Stromal cell of bone marrow (primary cell): ENCODE data around the gene SLC7A14.

Experiments
- DNase-seq: peaks from one replicate; pipeline ENCODE4 v3.0.0-alpha.2; 2012; ENCODE audit warnings: low read depth

SLC7A14 gene

DNA sequence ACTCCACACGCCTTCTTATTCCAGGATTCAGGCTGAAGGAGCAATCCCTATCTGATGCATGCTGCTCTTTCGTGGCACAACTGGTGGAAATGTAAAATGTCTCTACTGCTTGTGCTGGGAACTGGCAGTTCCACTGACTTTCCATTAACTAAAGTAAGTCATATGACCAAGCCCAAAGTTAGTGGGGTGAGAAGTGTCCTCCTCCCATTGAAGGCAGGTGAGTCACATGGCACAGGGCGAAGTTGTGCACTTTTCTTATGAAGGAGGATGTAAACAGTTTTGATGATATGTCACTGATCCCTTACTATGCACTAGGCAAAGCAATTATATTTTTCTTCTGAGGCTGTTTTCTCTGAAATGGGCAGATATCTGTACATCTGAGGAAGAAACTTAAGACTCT lies 51.6 kb downstream of the SLC7A14 start:
- no peak for DNase-seq

DNA sequence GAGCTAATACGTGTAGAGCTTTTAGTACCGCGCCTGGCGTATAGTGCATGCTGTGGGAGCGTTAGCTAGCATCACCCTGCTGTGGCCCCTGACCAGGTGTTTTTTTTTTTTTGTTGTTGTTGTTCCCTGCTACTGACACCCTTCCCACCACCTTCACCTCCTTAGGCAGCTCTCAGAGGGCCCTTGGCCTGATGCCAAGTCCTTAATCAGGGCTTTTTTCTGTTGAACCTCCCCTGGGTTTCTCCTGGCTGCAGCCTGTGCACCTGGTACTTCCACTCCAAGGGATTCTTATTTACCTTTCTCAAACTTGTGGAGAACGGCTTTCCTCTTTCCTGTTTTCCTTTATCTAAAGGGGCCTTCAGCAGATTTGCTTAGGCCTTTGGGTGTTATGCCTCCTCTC lies 53.3 kb downstream of the SLC7A14 start:
- DNase-seq, result no peak

DNA sequence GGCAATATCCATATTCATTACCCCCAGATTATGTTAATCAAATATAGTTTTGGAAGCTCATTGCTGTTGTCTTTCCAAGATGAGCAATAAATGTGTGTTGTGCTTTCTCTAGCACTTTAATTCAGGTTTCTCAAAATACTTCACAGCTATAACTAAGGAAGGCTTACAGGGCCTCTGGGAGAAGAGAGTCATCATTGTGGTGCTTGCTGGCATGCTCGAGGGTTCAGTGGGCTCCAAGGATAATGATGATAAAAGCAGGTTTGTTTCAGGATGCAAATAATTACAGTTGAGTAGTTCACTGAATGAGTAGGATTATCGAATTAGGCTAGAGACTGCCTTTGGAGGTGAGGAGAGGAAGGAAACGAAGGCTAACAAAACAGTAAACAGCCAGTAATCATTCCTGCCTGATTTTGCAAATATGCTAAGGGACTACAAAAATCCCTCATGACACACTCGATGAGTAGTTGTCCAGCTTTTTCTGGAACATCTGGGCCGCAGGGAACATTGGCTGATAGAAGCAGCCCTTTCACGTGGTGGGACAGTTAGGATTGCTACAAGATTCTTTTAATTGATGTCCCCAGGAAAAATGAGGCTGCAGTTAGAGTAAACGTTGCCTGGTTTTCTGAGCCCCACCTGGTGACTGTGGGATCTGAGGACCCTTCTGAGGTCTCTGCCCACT lies 54.1 kb downstream of the SLC7A14 start:
- DNase-seq, result peak; percentile 61

DNA sequence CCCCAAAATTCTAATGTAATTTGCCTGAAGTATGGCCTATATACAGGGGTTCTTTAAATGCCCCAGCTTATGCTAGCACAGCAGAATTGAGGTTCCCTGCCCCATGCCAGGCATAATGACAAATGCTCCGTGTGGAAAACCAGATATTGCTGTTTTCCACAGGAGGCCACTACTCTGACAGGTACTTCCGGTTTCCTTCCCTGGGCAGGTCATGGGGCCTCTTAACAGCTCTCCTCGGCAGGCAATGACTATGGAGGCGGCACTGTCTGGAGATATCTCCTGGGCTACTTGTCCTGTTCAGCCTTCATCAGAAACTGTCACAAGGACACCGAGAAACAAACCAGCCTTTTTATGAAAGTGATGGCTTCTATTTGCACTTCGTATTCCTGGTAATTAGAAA lies 54.8 kb downstream of the SLC7A14 start:
- no peak for DNase-seq

DNA sequence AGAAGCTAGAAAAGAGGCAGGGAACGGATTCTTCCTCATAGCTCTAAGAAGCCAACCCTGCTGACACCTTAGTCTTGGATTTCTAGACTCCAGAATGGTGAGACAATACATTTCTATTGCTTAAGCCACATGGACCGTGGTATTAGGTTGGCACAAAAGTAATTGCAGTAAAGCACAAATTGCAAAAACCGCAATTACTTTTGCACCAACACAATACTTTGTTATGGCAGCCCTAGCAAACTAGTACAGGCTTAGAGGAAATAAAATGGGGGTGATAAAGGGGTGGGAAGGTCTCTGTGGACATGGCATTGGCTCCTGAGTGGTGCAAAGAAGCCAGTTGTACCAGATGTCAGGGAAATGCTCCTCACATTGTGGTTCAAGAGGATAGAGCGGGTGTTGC lies 56.0 kb downstream of the SLC7A14 start:
- no peak for DNase-seq

DNA sequence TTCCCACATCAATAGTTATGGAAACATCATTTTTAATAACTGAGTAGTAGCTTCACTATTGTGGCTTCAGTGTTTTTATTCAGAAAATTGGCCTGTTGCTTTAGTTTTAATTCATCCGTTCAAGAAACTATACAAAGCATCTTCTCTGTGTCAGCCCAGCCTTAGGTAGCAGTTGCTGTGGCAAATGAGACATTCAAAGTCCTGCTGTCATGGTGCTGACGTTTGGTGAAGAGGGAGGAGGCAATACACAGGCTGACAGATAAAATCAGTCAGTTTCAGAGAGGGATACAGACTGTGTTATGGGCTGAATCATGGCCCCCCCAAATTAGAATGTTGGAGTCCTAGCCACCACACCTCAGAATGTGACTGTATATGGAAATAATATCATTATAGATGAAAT lies 56.5 kb downstream of the SLC7A14 start:
- no peak for DNase-seq

DNA sequence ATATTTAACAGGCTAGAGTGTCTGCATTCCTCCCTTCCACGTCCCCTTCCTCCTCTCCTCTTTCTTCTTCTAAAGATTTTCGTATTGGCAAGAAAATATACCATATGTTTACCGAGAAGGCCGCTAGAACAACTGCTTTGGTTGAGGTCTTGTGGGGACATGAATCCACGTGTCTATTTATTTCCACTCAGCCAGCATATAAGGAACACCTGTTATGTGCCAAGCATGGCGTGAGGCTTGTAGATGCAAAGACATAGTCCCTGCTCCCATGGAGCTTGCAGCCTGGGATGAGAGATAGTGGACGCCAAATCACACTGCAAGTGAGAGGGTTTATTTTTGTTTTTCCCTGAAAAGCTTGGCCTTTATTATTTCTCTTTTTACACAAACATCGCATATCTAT lies 57.1 kb downstream of the SLC7A14 start:
- DNase-seq, result no peak

DNA sequence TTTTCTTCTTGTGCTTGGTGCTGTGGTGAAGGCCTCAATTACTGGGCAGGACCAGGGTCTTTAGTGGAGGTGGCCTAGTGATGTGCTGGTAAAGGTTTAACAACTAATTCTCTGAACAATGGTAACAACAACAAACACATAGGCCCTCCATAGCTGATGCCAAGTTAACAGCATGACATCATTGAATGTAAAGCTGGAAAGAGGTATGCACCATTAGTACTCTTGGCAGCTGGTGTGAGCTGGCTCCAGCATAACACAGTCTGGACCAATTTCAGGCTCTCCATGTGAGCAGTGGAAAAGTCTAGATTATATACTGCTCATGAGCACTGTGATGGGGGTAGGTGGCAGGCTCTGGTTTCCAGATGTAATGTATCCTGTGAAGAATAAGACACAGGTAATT lies 61.8 kb downstream of the SLC7A14 start:
- DNase-seq, result no peak

DNA sequence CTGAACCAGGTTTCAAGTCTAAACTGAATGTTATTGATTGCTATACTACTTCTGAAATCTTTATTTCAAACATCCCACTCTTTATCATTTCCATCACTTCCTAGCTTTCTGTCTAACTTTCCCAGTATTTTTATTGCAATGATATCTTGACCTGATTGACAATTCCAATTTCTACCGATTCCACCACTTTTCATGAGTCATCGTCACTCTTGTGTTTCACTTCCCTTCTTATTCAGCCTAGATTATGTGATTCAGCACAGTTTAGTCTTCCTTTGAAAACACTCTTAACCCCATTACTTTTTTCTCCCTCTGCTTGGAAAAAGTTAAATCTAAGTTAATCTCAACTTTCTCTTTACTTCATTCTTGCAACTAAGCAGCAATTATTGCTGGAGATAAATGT lies 62.6 kb downstream of the SLC7A14 start:
- peak; percentile 40 for DNase-seq

DNA sequence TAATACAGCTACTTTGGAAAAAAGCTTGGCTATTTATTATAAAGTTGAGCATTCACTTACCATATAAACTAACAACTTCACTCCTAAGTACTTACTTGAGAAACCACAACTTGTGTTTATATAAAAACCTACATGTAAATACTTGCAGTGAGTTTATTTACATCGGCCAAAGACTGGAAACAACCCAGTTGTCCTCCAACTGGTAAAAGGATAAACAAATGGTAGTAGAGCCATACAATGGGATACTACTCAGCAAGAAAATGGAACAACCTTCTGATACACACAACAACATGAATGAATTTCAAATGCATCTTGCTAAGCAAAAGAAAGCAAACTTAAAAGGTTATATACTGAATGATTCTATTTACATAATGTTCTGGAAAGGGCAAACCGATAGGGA lies 63.7 kb downstream of the SLC7A14 start:
- no peak for DNase-seq

DNA sequence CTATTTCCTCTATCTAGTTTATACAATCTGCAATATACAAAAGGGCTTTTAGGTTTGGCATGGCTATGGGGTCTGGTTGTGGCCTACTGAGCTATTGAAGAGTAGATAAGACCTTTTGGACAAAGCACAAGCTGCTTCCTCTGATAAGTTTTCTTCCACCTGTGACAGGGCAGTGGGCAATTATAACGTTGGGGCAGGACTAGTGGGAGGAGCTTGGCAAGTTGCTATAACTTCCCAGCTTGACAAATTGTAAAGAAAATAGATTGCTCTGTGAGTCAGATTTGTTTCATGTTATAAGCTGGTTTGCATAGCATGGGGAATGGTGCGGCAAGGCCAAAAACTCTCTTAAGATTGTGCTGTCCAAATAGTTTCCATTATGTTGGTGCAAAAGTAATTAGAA lies 64.9 kb downstream of the SLC7A14 start:
- no peak for DNase-seq

DNA sequence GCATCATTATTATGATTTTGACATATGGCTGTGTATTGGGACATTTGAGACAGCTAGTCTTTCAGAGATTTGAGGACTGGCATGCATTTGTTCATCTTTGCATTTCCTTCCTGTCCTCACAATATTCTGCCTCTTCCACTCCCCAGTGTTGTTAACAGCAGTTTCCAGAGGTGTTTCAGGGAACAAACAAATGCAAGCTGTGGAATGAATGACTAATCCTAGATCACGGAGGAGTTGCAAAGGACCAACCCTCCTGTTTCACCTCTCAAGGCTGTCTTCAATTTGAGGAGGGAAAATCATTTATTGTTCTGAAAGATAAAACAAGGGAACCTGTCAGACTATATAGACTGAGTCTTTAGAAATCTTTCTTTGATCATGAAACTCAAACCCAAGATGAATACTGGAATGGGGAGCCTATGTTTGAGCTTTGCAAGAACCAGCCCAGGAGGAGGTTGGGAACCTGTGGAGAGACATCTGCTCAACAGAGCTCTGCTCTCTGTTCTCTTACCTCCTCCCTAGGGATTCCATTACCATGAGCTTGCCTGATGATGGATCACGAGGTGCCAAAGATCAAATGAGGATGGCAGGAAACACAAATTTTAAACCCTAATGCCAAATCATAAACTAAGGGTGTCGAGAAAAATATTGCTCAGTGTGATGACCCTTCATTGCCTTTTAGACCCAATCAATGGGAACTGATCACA lies 68.5 kb downstream of the SLC7A14 start:
- DNase-seq, result no peak

DNA sequence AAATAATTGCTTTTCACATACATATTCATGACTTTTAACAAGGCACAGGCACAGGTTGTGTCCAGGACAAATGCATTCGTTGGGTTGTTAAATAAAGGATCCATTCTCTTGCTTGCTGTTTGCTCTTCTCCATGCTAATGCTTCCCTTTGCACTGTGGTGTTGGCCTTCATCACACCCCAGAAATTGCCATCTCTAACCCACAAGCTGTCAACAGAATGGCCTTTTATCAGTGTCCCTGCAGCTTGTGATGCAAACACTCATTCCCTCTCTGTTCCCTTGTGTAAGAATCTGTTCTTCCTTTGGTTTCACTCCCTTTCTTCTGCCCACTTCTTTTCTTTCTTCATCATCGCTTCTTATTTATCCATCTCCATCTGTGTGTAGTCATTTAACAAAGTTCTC lies 72.2 kb downstream of the SLC7A14 start:
- no peak for DNase-seq

DNA sequence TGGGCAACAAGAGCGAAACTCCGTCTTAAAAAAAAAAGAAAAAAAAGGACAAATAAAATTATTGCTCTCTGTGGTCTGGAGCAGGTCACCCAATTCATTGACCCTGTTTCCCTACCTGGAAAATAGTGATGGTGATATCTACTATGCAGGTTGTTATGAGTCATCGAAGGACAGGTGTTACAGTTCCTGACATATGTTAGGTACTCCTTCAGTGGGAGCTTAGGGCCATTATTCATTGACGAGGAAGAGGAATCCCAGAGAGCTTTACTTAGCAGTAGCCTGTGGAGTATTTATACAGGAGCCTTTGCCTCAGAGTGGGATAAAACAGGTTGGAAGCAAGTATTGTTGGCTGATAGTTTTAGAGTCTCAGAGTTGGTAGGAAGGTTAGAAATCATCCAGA lies 74.5 kb downstream of the SLC7A14 start:
- no peak for DNase-seq

DNA sequence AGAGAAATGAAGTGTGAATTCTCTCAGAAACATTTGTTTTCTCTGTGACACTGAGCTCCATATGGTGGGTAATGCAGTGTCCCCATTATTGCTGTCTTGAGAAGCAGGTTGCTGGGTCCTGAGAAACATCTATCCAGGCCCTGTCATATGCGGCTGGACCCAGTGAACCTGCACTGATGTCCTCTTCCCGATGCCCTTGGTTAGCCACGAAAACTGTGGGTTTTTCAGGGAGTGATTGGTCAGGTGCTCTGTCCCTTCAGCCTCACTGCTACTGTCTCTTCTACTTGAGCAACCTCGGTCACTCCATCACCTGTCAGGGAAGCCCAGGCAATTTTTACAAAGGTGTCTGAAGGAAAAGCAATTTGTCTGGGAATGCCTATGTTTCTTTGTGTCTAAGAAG lies 77.0 kb downstream of the SLC7A14 start:
- DNase-seq, result no peak

DNA sequence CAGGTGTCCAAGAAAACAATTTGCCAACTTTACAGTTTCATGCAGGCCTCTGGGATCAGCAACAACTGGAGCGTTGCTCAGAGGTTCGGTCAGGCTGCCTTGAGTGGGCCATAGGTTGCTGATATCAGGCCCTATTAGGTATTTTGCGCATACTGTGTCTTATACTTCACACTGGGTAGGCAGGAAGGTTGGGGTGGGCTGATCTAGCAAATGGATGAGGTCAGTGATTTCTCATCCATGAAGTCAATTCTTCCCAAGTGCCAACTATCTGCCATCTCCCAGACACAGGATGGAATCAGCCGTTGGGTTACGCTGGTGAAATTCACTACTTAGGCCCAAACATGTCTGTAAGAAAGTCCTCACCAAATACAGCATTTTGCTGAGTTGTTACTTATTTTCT lies 77.6 kb downstream of the SLC7A14 start:
- no peak for DNase-seq

DNA sequence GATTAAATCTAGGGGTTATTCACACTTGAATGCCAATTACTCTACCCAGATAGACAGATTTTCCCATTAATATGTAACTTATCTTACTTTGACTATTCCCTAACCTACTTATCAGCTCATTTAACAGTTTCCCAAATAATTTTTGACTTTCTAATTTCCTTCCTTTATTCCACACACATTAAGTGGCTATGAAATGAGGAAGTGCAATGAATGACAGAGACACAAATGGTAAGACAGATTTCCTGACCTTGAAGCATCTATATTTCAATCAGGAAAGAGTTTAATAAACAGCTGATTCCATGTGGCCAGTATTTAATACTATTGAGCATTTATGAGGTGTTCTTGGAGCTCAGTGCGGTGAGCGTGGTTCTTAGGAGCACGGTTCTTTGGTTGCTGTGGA lies 78.8 kb downstream of the SLC7A14 start:
- no peak for DNase-seq

DNA sequence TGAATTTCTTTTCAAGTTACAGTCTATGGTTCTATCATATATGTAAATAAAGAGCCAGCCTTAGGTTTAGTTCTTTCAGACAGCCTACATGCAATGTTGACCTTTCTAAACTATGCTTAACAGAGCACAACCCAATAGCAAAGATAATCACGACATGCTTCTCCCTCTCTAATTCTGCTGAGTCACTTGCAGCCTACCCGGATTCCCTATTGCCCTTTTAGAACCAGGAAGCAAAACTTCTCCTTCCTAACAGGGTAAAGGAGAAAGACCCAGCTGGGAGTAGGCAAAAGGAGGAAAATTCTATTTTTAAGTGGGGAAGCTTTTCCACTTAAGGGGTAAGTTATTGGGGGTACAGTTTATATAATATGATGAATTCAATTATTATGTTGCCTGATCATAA lies 79.3 kb downstream of the SLC7A14 start:
- peak; percentile 28 for DNase-seq

DNA sequence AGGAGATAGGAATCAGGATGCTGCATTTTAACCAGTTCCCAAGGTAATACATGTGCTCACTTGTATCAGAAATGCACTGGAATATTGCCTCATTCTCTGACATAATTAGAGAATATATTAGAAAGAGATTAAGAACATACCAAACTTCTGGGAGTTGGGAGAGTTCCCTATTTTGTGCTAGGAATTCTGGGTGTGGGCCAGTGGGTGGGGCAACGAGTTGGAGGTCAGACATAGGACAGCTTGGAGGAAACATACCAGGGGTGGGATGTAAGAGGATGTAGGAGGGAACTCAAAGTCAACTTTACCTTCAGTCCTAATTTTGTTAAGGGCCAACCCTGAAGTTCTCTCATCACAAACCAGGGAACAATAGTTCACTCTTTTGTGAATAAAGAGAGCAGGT lies 83.6 kb downstream of the SLC7A14 start:
- DNase-seq, result no peak

DNA sequence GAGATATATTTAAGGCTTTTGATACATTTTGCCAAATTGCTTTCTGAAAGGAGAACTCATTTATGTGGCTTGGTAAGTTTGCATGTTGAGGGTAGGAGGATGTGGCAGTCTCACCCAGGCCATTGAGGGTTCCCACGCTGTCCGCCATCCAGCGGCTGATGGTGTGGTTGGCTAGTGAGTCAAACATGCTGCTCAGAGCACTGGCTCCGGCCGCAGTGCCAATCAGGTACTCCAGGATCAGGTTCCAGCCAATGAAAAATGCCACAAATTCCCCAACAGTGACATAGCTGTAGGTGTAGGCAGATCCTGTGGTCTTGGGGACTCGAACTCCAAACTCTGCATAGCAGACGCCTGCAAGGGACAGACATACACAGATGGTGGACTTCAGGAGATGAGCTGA lies 84.9 kb downstream of the SLC7A14 start:
- no peak for DNase-seq

DNA sequence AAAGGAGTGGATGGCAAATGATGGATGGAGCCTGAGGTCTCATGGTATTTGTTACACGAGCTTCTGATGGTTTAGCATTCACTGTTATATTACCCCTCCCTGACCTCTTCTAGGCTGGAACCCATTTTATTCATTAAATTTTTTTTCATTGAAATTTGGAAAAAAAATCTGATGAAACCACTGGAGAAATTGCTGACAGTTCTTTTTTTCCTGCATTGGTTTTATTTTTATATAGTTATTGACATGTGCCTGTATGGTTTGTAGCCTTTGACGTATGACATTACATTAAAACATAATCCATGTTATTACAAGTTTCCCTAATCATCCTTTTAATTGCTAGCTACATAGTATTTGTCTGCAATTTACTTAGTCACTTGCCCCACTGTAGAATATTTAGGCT lies 85.4 kb downstream of the SLC7A14 start:
- DNase-seq, result no peak

DNA sequence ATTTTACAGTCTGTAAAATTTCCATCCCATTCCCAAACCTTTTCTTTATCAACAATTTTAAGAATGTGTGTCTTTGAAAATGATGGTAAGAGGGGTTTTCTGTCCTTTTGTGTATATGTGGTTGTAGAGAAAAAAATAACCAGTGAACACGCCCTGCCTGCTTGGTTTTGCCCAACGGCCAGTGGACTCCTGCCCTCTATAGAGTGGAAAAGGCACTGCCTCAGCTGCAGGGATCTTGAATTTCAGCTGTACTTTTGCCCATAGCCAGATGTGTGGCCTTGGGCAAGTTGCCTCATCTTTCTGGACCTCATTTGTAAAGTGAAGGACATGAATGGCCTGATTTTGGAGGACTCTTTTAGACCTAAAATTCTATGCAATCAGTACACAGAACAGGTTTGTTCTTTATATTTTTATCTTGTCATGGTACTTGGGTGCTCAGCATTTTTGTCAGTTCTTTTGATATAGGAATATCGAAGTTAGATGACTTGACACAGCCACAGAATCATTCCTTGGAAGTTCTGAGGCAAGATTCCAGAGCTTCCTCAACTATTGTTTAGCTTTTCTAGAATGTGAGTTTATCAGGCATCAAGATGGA lies 86.2 kb downstream of the SLC7A14 start:
- peak; percentile 45 for DNase-seq

DNA sequence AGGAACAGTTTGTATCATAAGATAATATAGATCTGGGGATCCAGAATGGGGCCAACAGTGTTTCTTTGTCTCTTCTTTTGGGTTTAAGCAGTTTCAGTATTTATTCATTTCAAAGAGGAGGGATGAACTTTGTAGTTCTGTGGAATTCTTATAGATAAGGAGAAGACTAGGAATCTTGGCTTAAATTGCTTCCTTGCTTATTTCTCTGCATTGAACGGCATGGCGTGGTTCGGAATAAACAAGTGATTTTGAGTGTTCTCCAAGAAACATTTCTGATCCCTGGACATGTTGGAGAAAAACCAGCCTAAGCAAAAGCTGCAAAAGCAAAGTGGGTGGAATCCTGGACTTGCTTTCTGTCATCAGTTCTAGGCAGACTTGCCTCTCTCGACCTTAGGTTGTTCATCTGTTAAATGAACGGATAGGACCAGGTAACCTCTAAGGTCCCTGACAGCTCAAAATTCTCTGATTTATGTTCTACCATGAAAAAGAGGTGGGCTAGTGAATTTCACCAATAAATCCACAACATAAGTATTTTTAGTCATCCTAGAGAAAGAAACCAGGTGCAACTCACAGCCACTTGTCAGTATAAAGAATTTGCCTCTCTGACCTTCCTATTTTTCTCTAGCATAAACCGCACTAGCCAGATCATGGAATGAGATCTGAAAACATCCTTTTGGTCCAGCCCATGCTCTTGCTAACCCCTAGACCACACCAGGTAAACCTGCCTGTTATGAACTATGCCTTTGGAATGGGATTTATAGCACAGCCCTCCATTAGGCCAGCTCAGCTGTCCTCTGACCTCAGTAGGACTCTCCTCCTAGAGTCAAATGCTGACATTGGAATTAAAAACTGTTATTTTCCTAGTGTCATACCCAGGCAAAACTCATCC lies 88.4 kb downstream of the SLC7A14 start:
- DNase-seq, result no peak
